Testis (tissue), 3 donors: ENCODE results near the gene PPP1R2. TPM values are rescaled to one million over a fixed set of nuclear protein-coding genes. Genes with fewer than 3 reads are reported as not detected.
A peak's percentile ranks its signal among the peaks of the same experiment; 100 is the strongest.

ENCODE experiments used
- DNase-seq: peaks from one replicate; pipeline ENCODE4 v3.0.0-alpha.2; 2019
- H3K27ac ChIP-seq, 2 donors: fragments of 200-600 bp; sonication (generic); one replicate each; pipeline ENCODE4 v1.5.1; 2019
- H3K27me3 ChIP-seq: fragments of 200-600 bp; sonication (generic); one replicate; pipeline ENCODE4 v1.5.1; 2019
- H3K36me3 ChIP-seq: fragments of 200-600 bp; sonication (generic); one replicate; pipeline ENCODE4 v1.5.1; 2017; ENCODE audit warnings: low read depth; ENCODE audit errors: missing control alignments
- H3K4me1 ChIP-seq: fragments of 200-600 bp; sonication (generic); one replicate; pipeline ENCODE4 v1.5.1; 2019
- H3K4me3 ChIP-seq, 2 donors: fragments of 200-600 bp; sonication (generic); one replicate each; pipeline ENCODE4 v1.5.1; 2017 to 2019
- H3K9me3 ChIP-seq: fragments of 200-600 bp; sonication (generic); one replicate; pipeline ENCODE4 v1.5.1; 2017
- CTCF ChIP-seq, 3 experiments: fragments of 450-650 bp in 2 of 3; fragments of 200-600 bp in 1 of 3; sonication (generic) in 1 of 3; IDR thresholded peaks; one replicate each; pipeline ENCODE4 v1.5.1; 2016 to 2019; ENCODE audit warnings: antibody characterized with exemption in 3 of 3, mild to moderate bottlenecking in 2 of 3, moderate library complexity in 1 of 3
- POLR2A ChIP-seq: fragments of 450-650 bp; IDR thresholded peaks from one replicate; pipeline ENCODE4 v1.6.1; 2017; ENCODE audit warnings: antibody characterized with exemption, mild to moderate bottlenecking, moderate library complexity
- WGBS, 2 donors: methylation state at CpG; one replicate each; pipeline ENCODE4 v1.1.5; 2018; 5-methylcytosine and 5-hydroxymethylcytosine counted together
- intact Hi-C: fragments of 100-400 bp; cut with DNase I; formaldehyde crosslinking; loops from one replicate; pipeline ENCODE4 v1.15.1; 2023; ENCODE audit warnings: low total_unique reads
- polyA plus RNA-seq: library from polyadenylated mRNA; stranded (reverse); fragments of 350-450 nt; fragmentation: Illumina TruSeq; extraction: RNeasy Lipid Tissue Mini Kit (QIAGEN cat#74804); gene quantifications from one replicate; pipeline ENCODE4 v1.2.3, GENCODE V29; 2014; ENCODE audit warnings: low read depth, low replicate concordance; ENCODE audit not compliant: insufficient read depth
- total RNA-seq, 2 donors: library from RNA; depleted of rRNA; stranded (reverse); fragments of >200 nt; gene quantifications; one replicate each; pipeline ENCODE4 v1.2.3, GENCODE V29; 2016

PPP1R2 gene
- total and polyA plus RNA-seq, 3 donors from 2014 or later, result 109 to 132 (median 129) TPM

- Histone ChIP-seq H3K27ac (no peak overlapping the region), H3K27me3 (no peaks in the 10 kb centered on the region), H3K4me1 (peaks cover 8% of the 10 kb centered on the region), H3K36me3 (no peaks in the 10 kb centered on the region), H3K9me3 (no peaks in the 10 kb centered on the region), H3K4me3 (no peak overlapping the region)
- no peak for DNase-seq
- 94 to 96% methylated on average over 4 of the region's 4 CpGs for WGBS, 2 donors
- intact Hi-C loops, result no loop called here
- no peak for TF ChIP-seq POLR2A
- no peak for TF ChIP-seq CTCF (IDR thresholded peaks at IDR 0.05)
Measured at GRCh38 chr3:195587406-195587805, 44.3 kb upstream of the PPP1R2 start.

GRCh38 chr3:195584543-195584870 lies 41.4 kb upstream of the PPP1R2 start:
- TF ChIP-seq POLR2A, result no peak
- no peak for DNase-seq
- H3K4me3 ChIP-seq, result no peak overlapping the region

GRCh38 chr3:195583831-195584542 lies 40.9 kb upstream of the PPP1R2 start, which contains the start of gene APOD:
Gene APOD (minus strand): TSS chr3:195583940. CDS start chr3:195579461, 4,479 bp downstream.
- 18 to 36% methylated on average over 16 of the region's 16 CpGs for WGBS, 2 donors
- H3K27me3 ChIP-seq, result no peaks in the 10 kb centered on the region
- peak within 1 kb of the TSS; percentile 49 to 81 for H3K27ac ChIP-seq
- H3K4me1 ChIP-seq, result peaks cover 13% of the 10 kb centered on the region
- peak within 1 kb of the TSS; percentile 6 to 19 for H3K4me3 ChIP-seq
- peak; percentile 78 for DNase-seq
- H3K36me3 ChIP-seq, result no peaks in the 10 kb centered on the region
- no peak for TF ChIP-seq POLR2A
- no peak for TF ChIP-seq CTCF (IDR thresholded peaks at IDR 0.05)
- intact Hi-C loops, result no loop called here
- H3K9me3 ChIP-seq, result no peaks in the 10 kb centered on the region

More at GRCh38 chr3:195584543-195584870, 41.4 kb upstream of the PPP1R2 start:
- intact Hi-C loops, result no loop called here
- Histone ChIP-seq H3K27me3 (no peaks in the 10 kb centered on the region), H3K4me1 (peaks cover 13% of the 10 kb centered on the region), H3K36me3 (no peaks in the 10 kb centered on the region), H3K9me3 (no peaks in the 10 kb centered on the region), H3K27ac (peak overlapping the region in 1 of 2 donors; percentile 81)
- WGBS, 2 donors, result 54 to 55% methylated on average over 4 of the region's 4 CpGs

- intact Hi-C loops, result no loop called here
- 74 to 78% methylated on average over 9 of the region's 9 CpGs for WGBS, 2 donors
- Histone ChIP-seq H3K27me3 (no peaks in the 10 kb centered on the region), H3K4me3 (peak overlapping the region in 1 of 2 donors; percentile 6), H3K9me3 (no peaks in the 10 kb centered on the region), H3K4me1 (peaks cover 13% of the 10 kb centered on the region), H3K27ac (peak overlapping the region in 1 of 2 donors; percentile 81), H3K36me3 (no peaks in the 10 kb centered on the region)
- no peak for DNase-seq
- TF ChIP-seq POLR2A (no peak), CTCF (IDR thresholded peaks at IDR 0.05) (no peak)
Measured at GRCh38 chr3:195582947-195583346, 39.8 kb upstream of the PPP1R2 start.

GRCh38 chr3:195580744-195581443 lies 37.8 kb upstream of the PPP1R2 start:
- H3K4me3 ChIP-seq, result no peak overlapping the region
- no peak overlapping the region for H3K27ac ChIP-seq
- H3K9me3 ChIP-seq, result no peaks in the 10 kb centered on the region
- no peaks in the 10 kb centered on the region for H3K27me3 ChIP-seq
- no peaks in the 10 kb centered on the region for H3K36me3 ChIP-seq
- TF ChIP-seq CTCF (IDR thresholded peaks at IDR 0.05) (no peak), POLR2A (no peak)
- WGBS, 2 donors, result 52 to 60% methylated on average over 6 of the region's 6 CpGs
- no peak for DNase-seq
- H3K4me1 ChIP-seq, result peaks cover 13% of the 10 kb centered on the region
- intact Hi-C loops, result no loop called here
